Body of pancreas (tissue), 4 donors: ENCODE results near the gene PNP.

Experiments
- POLR2A ChIP-seq, 3 donors: fragments of 450-650 bp; IDR thresholded peaks; one replicate each; pipeline ENCODE4 v1.6.1; 2016; ENCODE audit warnings: antibody characterized with exemption in 3 of 3, mild to moderate bottlenecking in 2 of 3
- TF ChIP-seq, protein P1 (sequence below), 7 experiments: fragments of 450-650 bp in 4 of 7; fragments of 200-600 bp in 3 of 7; sonication (generic) in 3 of 7; IDR thresholded peaks; one replicate each; pipeline ENCODE4 v1.5.1; 2016 to 2019; ENCODE audit warnings: antibody characterized with exemption in 7 of 7

DNA sequence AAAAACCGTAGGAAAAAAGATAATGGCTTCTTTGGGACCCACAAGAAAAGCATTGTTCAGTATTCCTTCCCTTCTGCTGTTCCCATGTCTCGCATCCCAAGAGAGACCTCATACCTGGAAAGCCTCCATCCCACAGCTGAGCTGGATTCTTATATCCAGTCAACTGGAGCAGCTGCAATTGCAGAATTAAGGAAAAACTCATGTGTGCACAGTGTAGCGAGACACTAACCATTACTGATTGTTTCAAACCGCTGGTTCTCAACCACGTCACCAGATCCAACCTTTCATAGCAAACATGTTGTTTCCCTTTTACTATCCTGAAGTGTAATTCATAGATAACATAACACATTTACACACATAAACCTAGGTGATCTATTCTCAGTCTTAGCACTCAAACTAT is 30.7 kb downstream of the PNP start:
- TF ChIP-seq, protein P1, sequence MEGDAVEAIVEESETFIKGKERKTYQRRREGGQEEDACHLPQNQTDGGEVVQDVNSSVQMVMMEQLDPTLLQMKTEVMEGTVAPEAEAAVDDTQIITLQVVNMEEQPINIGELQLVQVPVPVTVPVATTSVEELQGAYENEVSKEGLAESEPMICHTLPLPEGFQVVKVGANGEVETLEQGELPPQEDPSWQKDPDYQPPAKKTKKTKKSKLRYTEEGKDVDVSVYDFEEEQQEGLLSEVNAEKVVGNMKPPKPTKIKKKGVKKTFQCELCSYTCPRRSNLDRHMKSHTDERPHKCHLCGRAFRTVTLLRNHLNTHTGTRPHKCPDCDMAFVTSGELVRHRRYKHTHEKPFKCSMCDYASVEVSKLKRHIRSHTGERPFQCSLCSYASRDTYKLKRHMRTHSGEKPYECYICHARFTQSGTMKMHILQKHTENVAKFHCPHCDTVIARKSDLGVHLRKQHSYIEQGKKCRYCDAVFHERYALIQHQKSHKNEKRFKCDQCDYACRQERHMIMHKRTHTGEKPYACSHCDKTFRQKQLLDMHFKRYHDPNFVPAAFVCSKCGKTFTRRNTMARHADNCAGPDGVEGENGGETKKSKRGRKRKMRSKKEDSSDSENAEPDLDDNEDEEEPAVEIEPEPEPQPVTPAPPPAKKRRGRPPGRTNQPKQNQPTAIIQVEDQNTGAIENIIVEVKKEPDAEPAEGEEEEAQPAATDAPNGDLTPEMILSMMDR (IDR thresholded peaks at IDR 0.05), result no peak
- TF ChIP-seq POLR2A (IDR thresholded peaks at IDR 0.05), result no peak
